GM23338 (cell line): ENCODE measurements around the gene TPO. TPM values are rescaled to one million over a fixed set of nuclear protein-coding genes. Genes with fewer than 3 reads are reported as not detected.

Experiments used
- ATAC-seq: fragments of 200-7000 bp; cut with Tn5 transposase; 3 replicates; pipeline ENCODE4 v1.9.1; 2020
- DNase-seq: peaks from one replicate; pipeline ENCODE4 v3.0.0-alpha.2; 2015; ENCODE audit warnings: low spot score
- H2AFZ ChIP-seq: fragments of 200-600 bp; sonication (generic); 2 replicates; pipeline ENCODE4 v1.8.0; 2016; ENCODE audit warnings: antibody characterized with exemption, mild to moderate bottlenecking, moderate library complexity
- H3F3A ChIP-seq: fragments of 200-600 bp; sonication (generic); replicated peaks from 2 replicates; pipeline ENCODE4 v1.8.0; 2017; ENCODE audit warnings: antibody characterized with exemption, mixed run types, low read depth
- H3K27ac ChIP-seq: fragments of 200-600 bp; sonication (generic); 2 replicates; pipeline ENCODE4 v1.6.1; 2016; ENCODE audit warnings: low read depth
- H3K27me3 ChIP-seq: fragments of 200-600 bp; sonication (generic); 2 replicates; pipeline ENCODE4 v1.8.0; 2016; ENCODE audit warnings: mild to moderate bottlenecking, mixed run types, moderate library complexity; ENCODE audit not compliant: insufficient read depth
- H3K36me3 ChIP-seq: fragments of 200-600 bp; sonication (generic); 2 replicates; pipeline ENCODE4 v1.8.0; 2016; ENCODE audit warnings: mild to moderate bottlenecking; ENCODE audit not compliant: insufficient read depth
- H3K4me1 ChIP-seq: fragments of 200-600 bp; sonication (generic); 2 replicates; pipeline ENCODE4 v1.8.0; 2016; ENCODE audit warnings: mild to moderate bottlenecking, moderate library complexity; ENCODE audit not compliant: insufficient read depth
- H3K4me2 ChIP-seq: fragments of 200-600 bp; sonication (generic); 2 replicates; pipeline ENCODE4 v1.7.1; 2017; ENCODE audit warnings: mixed run types
- H3K4me3 ChIP-seq: fragments of 200-600 bp; sonication (generic); 2 replicates; pipeline ENCODE4 v1.6.1; 2016; ENCODE audit warnings: mixed run types
- H3K79me2 ChIP-seq: fragments of 200-600 bp; sonication (generic); replicated peaks from 2 replicates; pipeline ENCODE4 v1.8.0; 2017; ENCODE audit warnings: mild to moderate bottlenecking; ENCODE audit not compliant: insufficient read depth
- H3K9me2 ChIP-seq: fragments of 200-600 bp; sonication (generic); 2 replicates; pipeline ENCODE4 v1.8.0; 2017; ENCODE audit not compliant: insufficient read depth
- H4K20me1 ChIP-seq: fragments of 200-600 bp; sonication (generic); replicated peaks from 2 replicates; pipeline ENCODE4 v1.8.0; 2017; ENCODE audit warnings: mild to moderate bottlenecking; ENCODE audit not compliant: insufficient read depth
- H3K27ac Mint-ChIP-seq: 2 replicates; pipeline ENCODE4 v1.8.0; 2020; ENCODE audit warnings: inconsistent platforms, mild to moderate bottlenecking, moderate library complexity, mixed read lengths
- H3K27me3 Mint-ChIP-seq: 3 replicates; pipeline ENCODE4 v1.8.0; 2022; ENCODE audit warnings: low read depth, mild to moderate bottlenecking, moderate library complexity, mixed read lengths, inconsistent platforms; ENCODE audit not compliant: insufficient read depth, poor library complexity
- H3K36me3 Mint-ChIP-seq: 3 replicates; pipeline ENCODE4 v1.8.0; 2021; ENCODE audit warnings: low read depth, mild to moderate bottlenecking, inconsistent platforms, moderate library complexity, mixed read lengths
- H3K4me1 Mint-ChIP-seq: 3 replicates; pipeline ENCODE4 v1.8.0; 2020; ENCODE audit warnings: mild to moderate bottlenecking, inconsistent platforms, mixed read lengths
- H3K4me3 Mint-ChIP-seq: 3 replicates; pipeline ENCODE4 v1.8.0; 2021; ENCODE audit warnings: moderate library complexity, mild to moderate bottlenecking, inconsistent platforms, mixed read lengths
- H3K9me3 Mint-ChIP-seq: 3 replicates; pipeline ENCODE4 v1.8.0; 2020; ENCODE audit warnings: moderate library complexity, mild to moderate bottlenecking, inconsistent platforms, mixed read lengths
- CREB1 ChIP-seq: fragments of 250-450 bp; sonication (Bioruptor Pico); IDR thresholded peaks from 2 replicates; pipeline ENCODE4 v1.5.0; 2020; ENCODE audit warnings: low read depth, mild to moderate bottlenecking, moderate library complexity
- CTCF ChIP-seq, 2 experiments: fragments of 200-600 bp in 1 of 2; sonication (generic) in 1 of 2; conservative IDR thresholded peaks; 2 replicates each; pipeline versions ENCODE4 v1.5.1 to v1.6.1; 2016 to 2017; ENCODE audit warnings: antibody characterized with exemption in 2 of 2, low read depth in 2 of 2, mild to moderate bottlenecking in 2 of 2, moderate library complexity in 1 of 2
- ETS1 ChIP-seq: IDR thresholded peaks from 2 replicates; pipeline ENCODE4 v1.6.1; 2016; ENCODE audit warnings: antibody characterized with exemption
- EZH2 ChIP-seq: fragments of 200-600 bp; sonication (generic); IDR thresholded peaks from one replicate; pipeline ENCODE4 v1.8.0; 2017; ENCODE audit warnings: antibody characterized with exemption, mild to moderate bottlenecking, low read depth; ENCODE audit not compliant: unreplicated experiment
- EZH2phosphoT487 ChIP-seq: fragments of 200-600 bp; sonication (generic); IDR thresholded peaks from one replicate; pipeline ENCODE4 v1.8.1; 2018; ENCODE audit warnings: antibody characterized with exemption; ENCODE audit not compliant: unreplicated experiment
- JUNB ChIP-seq: IDR thresholded peaks from one replicate; pipeline ENCODE4 v1.6.1; 2016; ENCODE audit warnings: antibody characterized with exemption; ENCODE audit not compliant: unreplicated experiment
- NANOG ChIP-seq: IDR thresholded peaks from 2 replicates; pipeline ENCODE4 v1.6.1; 2016; ENCODE audit warnings: antibody characterized with exemption, borderline replicate concordance
- POLR2AphosphoS5 ChIP-seq: IDR thresholded peaks from 2 replicates; pipeline ENCODE4 v1.6.1; 2016; ENCODE audit warnings: antibody characterized with exemption, low read depth
- STAT1 ChIP-seq: IDR thresholded peaks from one replicate; pipeline ENCODE4 v1.6.1; 2016; ENCODE audit warnings: antibody characterized with exemption; ENCODE audit not compliant: unreplicated experiment
- ZNF114 ChIP-seq: fragments of 250-450 bp; sonication (Bioruptor Pico); IDR thresholded peaks from 2 replicates; pipeline ENCODE4 v1.5.0; 2020; ENCODE audit warnings: mild to moderate bottlenecking, moderate library complexity
- ZNF331 ChIP-seq: fragments of 250-450 bp; sonication (Bioruptor Pico); IDR thresholded peaks from 2 replicates; pipeline ENCODE4 v1.5.0; 2020; ENCODE audit warnings: low read depth, mild to moderate bottlenecking, moderate library complexity
- polyA plus RNA-seq: library from polyadenylated mRNA; unstranded; fragments of >200 nt; fragmentation: Nextera tagmentation; extraction: Ambion mirVana; gene quantifications from 2 replicates; pipeline ENCODE4 v1.2.1, GENCODE V29; 2016
- total RNA-seq: library from RNA; depleted of rRNA; stranded (reverse); fragments of >200 nt; shearing (Covaris generic); gene quantifications from 2 replicates; pipeline ENCODE4 v1.2.3, GENCODE V29; 2014
- TF ChIP-seq, protein P1 (sequence below): fragments of 250-450 bp; sonication (Bioruptor Pico); IDR thresholded peaks from 2 replicates; pipeline ENCODE4 v1.5.0; 2020; ENCODE audit warnings: mild to moderate bottlenecking, moderate library complexity
- TF ChIP-seq, protein P2 (sequence below): IDR thresholded peaks from one replicate; pipeline ENCODE4 v1.6.1; 2018; ENCODE audit warnings: antibody characterized with exemption; ENCODE audit not compliant: unreplicated experiment

The TPO gene
- total and polyA plus RNA-seq, 2 experiments from 2014 or later, result 0.74 TPM; not detected in 1

GRCh38 chr2:1501038-1501851, 88.0 kb downstream of the TPO start:
- Mint-ChIP-seq H3K36me3 (no peaks in the 10 kb centered on the region; the same call in 2 of the 3 replicates), H3K4me3 (no peak overlapping the region), H3K9me3 (no peaks in the 10 kb centered on the region), H3K27ac (no peak overlapping the region), H3K4me1 (no peaks in the 10 kb centered on the region; the same call in 2 of the 3 replicates), H3K27me3 (peaks cover 3% of the 10 kb centered on the region)
- no peaks in the 10 kb centered on the region for H4K20me1 ChIP-seq
- H3K27ac ChIP-seq, result no peak overlapping the region
- no peak for ATAC-seq
- no peaks in the 10 kb centered on the region for H3K36me3 ChIP-seq
- H3K4me2 ChIP-seq, result no peak overlapping the region
- no peaks in the 10 kb centered on the region for H3K4me1 ChIP-seq
- H3K4me3 ChIP-seq, result no peak overlapping the region
- no peaks in the 10 kb centered on the region for H3F3A ChIP-seq
- no peak overlapping the region for H2AFZ ChIP-seq
- H3K79me2 ChIP-seq, result no peaks in the 10 kb centered on the region
- no peak for DNase-seq
- no peak for TF ChIP-seq CTCF (conservative IDR thresholded peaks at IDR 0.05; ENCODE audit: low read depth in 2 of 2)
- no peak for TF ChIP-seq STAT1
- TF ChIP-seq NANOG, result no peak
- TF ChIP-seq ETS1, result no peak
- TF ChIP-seq ZNF331 (CRISPR knock-in tag), result no peak
- TF ChIP-seq JUNB, result no peak
- TF ChIP-seq POLR2AphosphoS5, result no peak
- no peak for TF ChIP-seq ZNF114 (CRISPR knock-in tag)
- TF ChIP-seq EZH2phosphoT487, result no peak
- no peak for TF ChIP-seq CREB1 (CRISPR knock-in tag)
- TF ChIP-seq, protein P1, sequence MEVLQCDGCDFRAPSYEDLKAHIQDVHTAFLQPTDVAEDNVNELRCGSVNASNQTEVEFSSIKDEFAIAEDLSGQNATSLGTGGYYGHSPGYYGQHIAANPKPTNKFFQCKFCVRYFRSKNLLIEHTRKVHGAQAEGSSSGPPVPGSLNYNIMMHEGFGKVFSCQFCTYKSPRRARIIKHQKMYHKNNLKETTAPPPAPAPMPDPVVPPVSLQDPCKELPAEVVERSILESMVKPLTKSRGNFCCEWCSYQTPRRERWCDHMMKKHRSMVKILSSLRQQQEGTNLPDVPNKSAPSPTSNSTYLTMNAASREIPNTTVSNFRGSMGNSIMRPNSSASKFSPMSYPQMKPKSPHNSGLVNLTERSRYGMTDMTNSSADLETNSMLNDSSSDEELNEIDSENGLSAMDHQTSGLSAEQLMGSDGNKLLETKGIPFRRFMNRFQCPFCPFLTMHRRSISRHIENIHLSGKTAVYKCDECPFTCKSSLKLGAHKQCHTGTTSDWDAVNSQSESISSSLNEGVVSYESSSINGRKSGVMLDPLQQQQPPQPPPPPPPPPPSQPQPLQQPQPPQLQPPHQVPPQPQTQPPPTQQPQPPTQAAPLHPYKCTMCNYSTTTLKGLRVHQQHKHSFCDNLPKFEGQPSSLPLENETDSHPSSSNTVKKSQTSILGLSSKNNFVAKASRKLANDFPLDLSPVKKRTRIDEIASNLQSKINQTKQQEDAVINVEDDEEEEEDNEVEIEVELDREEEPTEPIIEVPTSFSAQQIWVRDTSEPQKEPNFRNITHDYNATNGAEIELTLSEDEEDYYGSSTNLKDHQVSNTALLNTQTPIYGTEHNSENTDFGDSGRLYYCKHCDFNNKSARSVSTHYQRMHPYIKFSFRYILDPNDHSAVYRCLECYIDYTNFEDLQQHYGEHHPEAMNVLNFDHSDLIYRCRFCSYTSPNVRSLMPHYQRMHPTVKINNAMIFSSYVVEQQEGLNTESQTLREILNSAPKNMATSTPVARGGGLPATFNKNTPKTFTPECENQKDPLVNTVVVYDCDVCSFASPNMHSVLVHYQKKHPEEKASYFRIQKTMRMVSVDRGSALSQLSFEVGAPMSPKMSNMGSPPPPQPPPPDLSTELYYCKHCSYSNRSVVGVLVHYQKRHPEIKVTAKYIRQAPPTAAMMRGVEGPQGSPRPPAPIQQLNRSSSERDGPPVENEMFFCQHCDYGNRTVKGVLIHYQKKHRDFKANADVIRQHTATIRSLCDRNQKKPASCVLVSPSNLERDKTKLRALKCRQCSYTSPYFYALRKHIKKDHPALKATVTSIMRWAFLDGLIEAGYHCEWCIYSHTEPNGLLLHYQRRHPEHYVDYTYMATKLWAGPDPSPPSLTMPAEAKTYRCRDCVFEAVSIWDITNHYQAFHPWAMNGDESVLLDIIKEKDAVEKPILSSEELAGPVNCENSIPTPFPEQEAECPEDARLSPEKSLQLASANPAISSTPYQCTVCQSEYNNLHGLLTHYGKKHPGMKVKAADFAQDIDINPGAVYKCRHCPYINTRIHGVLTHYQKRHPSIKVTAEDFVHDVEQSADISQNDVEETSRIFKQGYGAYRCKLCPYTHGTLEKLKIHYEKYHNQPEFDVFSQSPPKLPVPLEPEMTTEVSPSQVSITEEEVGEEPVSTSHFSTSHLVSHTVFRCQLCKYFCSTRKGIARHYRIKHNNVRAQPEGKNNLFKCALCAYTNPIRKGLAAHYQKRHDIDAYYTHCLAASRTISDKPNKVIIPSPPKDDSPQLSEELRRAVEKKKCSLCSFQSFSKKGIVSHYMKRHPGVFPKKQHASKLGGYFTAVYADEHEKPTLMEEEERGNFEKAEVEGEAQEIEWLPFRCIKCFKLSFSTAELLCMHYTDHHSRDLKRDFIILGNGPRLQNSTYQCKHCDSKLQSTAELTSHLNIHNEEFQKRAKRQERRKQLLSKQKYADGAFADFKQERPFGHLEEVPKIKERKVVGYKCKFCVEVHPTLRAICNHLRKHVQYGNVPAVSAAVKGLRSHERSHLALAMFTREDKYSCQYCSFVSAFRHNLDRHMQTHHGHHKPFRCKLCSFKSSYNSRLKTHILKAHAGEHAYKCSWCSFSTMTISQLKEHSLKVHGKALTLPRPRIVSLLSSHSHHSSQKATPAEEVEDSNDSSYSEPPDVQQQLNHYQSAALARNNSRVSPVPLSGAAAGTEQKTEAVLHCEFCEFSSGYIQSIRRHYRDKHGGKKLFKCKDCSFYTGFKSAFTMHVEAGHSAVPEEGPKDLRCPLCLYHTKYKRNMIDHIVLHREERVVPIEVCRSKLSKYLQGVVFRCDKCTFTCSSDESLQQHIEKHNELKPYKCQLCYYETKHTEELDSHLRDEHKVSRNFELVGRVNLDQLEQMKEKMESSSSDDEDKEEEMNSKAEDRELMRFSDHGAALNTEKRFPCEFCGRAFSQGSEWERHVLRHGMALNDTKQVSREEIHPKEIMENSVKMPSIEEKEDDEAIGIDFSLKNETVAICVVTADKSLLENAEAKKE (CRISPR knock-in tag), result no peak
- TF ChIP-seq, protein P2, sequence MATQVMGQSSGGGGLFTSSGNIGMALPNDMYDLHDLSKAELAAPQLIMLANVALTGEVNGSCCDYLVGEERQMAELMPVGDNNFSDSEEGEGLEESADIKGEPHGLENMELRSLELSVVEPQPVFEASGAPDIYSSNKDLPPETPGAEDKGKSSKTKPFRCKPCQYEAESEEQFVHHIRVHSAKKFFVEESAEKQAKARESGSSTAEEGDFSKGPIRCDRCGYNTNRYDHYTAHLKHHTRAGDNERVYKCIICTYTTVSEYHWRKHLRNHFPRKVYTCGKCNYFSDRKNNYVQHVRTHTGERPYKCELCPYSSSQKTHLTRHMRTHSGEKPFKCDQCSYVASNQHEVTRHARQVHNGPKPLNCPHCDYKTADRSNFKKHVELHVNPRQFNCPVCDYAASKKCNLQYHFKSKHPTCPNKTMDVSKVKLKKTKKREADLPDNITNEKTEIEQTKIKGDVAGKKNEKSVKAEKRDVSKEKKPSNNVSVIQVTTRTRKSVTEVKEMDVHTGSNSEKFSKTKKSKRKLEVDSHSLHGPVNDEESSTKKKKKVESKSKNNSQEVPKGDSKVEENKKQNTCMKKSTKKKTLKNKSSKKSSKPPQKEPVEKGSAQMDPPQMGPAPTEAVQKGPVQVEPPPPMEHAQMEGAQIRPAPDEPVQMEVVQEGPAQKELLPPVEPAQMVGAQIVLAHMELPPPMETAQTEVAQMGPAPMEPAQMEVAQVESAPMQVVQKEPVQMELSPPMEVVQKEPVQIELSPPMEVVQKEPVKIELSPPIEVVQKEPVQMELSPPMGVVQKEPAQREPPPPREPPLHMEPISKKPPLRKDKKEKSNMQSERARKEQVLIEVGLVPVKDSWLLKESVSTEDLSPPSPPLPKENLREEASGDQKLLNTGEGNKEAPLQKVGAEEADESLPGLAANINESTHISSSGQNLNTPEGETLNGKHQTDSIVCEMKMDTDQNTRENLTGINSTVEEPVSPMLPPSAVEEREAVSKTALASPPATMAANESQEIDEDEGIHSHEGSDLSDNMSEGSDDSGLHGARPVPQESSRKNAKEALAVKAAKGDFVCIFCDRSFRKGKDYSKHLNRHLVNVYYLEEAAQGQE, result no peak
- no peak for TF ChIP-seq EZH2
- H3K27me3 ChIP-seq, result no peaks in the 10 kb centered on the region
- no peaks in the 10 kb centered on the region for H3K9me2 ChIP-seq
